Ovary (tissue), 10 donors: ENCODE data around the gene ACY1. TPM values are rescaled to one million over a fixed set of nuclear protein-coding genes. Genes with fewer than 3 reads are reported as not detected.

ENCODE experiments used
- DNase-seq, 5 donors: peaks; one replicate each; pipeline ENCODE4 v3.0.0-alpha.2; 2019 to 2020
- H3K27ac ChIP-seq, 2 donors: fragments of 200-600 bp; one replicate each; pipeline versions ENCODE4 v1.5.1 to v1.8.0; 2019 to 2022
- H3K27me3 ChIP-seq: fragments of 200-600 bp; one replicate; pipeline ENCODE4 v1.8.0; 2022
- H3K36me3 ChIP-seq: fragments of 200-600 bp; sonication (generic); one replicate; pipeline ENCODE4 v1.5.1; 2019
- H3K4me1 ChIP-seq: one replicate; pipeline ENCODE4 v1.8.1; 2013; ENCODE audit warnings: mild to moderate bottlenecking, moderate library complexity; ENCODE audit not compliant: insufficient read depth
- H3K4me3 ChIP-seq: fragments of 200-600 bp; sonication (generic); one replicate; pipeline ENCODE4 v1.5.1; 2017
- H3K9me3 ChIP-seq, 2 donors: fragments of 200-600 bp in 1 of 2; sonication (generic) in 1 of 2; one replicate each; pipeline versions ENCODE4 v1.5.1 to v1.8.1; 2013 to 2019; ENCODE audit warnings: mild to moderate bottlenecking in 1 of 2, moderate library complexity in 1 of 2
- EP300 ChIP-seq: sonication (generic); formaldehyde crosslinking; IDR thresholded peaks from one replicate; pipeline ENCODE4 v1.6.1; 2017; ENCODE audit warnings: antibody characterized with exemption
- POLR2A ChIP-seq: fragments of 450-650 bp; IDR thresholded peaks from one replicate; pipeline ENCODE4 v1.6.1; 2017; ENCODE audit warnings: antibody characterized with exemption, mild to moderate bottlenecking, moderate library complexity
- WGBS, 3 donors: extraction: QIAGEN DNeasy Blood & Tissue Kit in 1 of 3; methylation state at CpG; one replicate each; pipeline versions ENCODE4 v1.1.5 to v1.1.7; 2013 to 2017; 5-methylcytosine and 5-hydroxymethylcytosine counted together
- intact Hi-C, 4 donors: fragments of 100-400 bp; cut with DNase I; formaldehyde crosslinking; loops; one replicate each; pipeline versions ENCODE4 v1.11.0 to v1.15.1; 2022 to 2023
- long read RNA-seq, 3 donors: library from polyadenylated mRNA in 2 of 3; unstranded in 2 of 3; transcript quantifications; one replicate each; pipeline ENCODE4 v2.0.0 and lab custom pipeline, GENCODE V29; 2021 to 2026
- polyA plus RNA-seq, 2 donors: library from polyadenylated mRNA; stranded (reverse); fragments of 200-250 nt in 1 of 2; fragments of 350-450 nt in 1 of 2; fragmentation: Illumina TruSeq in 1 of 2; extraction: RNeasy Lipid Tissue Mini Kit (QIAGEN cat#74804) in 1 of 2; gene quantifications; one replicate each; pipeline ENCODE4 v1.2.3, GENCODE V29; 2013 to 2014
- total RNA-seq, 7 donors: library from RNA; depleted of rRNA in 2 of 7; stranded (reverse); fragments of >200 nt in 2 of 7; fragmentation: NEBNext Ultra II Directional in 3 of 7; extraction: Animal tissue kit (Norgen Biotek cat#: 25700) in 3 of 7; gene quantifications; one replicate each; pipeline versions ENCODE4 v1.1.0 to v1.2.4, GENCODE V29; 2016 to 2023
- TF ChIP-seq, protein P1 (sequence below), 3 donors: fragments of 450-650 bp in 2 of 3; fragments of 200-600 bp in 1 of 3; IDR thresholded peaks; one replicate each; pipeline versions ENCODE4 v1.5.1 to v1.8.0; 2016 to 2022; ENCODE audit warnings: antibody characterized with exemption in 3 of 3, mild to moderate bottlenecking in 1 of 3
- donor health status: DM: no; HTN: no; CAD: no; lungs with moderate emphysema.
- donor health status: DM: no; HTN: no; CAD: no.
- donor health status: Bipolar disorder and iron deficiency.
- donor health status: DM: yes; HTN: yes; CAD: no.
- donor health status: DM: no; HTN: no; CAD: no.
- donor health status: DM: yes; HTN: yes; CAD: no.

The ACY1 gene
- total RNA-seq (10 to 100 TPM; 13.8 to 27.4 (median 21.1) TPM), polyA plus RNA-seq (10 to 100 TPM in 1 of 2 donors, 1 to 10 TPM in 1; 8.4 to 10.2 TPM)
- long read RNA-seq, donor 1, transcript ACY1-215 (15 exons, 1,684 nt): major isoform, 36 of 46 reads
- long read RNA-seq, donor 1, partial matches to known transcripts: 0 of 46 reads
- long read RNA-seq, donor 1, other reads (novel, unspliced or antisense): 9 of 46 reads
- long read RNA-seq, donor 2, transcript ACY1-215 (15 exons, 1,684 nt): major isoform, 9 of 10 reads
- long read RNA-seq, donor 2, partial matches to known transcripts: 0 of 10 reads
- long read RNA-seq, donor 2, other reads (novel, unspliced or antisense): 0 of 10 reads
- long read RNA-seq, donor 3, transcript ACY1-215 (15 exons, 1,684 nt): major isoform, 25 of 33 reads
- long read RNA-seq, donor 3, partial matches to known transcripts: 0 of 33 reads
- long read RNA-seq, donor 3, other reads (novel, unspliced or antisense): 5 of 33 reads

DNA sequence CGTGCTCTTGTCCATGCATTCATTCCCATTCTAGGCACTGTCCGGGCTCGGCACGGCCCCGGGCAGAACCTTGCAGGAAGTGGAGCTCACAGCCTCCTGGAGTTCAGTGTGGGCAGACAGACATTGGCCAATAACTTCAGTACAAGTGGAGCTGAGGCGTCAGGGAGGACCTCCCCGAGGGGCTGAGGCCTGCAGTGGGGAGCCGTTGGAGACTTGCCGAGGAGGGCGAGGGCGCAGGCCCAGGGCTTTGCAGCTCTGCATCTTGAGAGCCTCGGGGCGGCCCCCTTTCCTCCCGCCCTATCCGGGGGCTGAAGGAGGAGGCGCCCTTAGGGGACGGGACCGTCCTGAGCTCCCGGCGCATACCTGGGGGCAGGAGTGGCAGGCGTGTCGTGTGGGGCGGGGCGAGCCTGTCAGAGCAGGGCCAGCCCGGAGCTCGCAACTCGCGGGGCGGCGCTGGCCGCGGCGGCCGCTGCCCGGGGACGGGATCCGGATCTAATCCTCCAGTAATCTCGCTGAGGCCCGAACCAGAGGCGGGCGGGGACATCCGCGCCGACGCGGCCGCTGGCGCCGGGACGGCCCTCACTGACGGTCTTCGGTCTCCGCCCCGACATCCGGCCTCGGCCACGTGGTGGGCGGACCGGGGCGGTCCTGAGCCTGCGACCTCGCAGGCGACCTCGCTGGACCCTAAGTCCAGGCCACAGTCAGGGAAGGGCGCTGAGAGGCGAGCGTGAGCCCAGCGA is at the start of gene ACY1:
Gene ACY1 (plus strand): TSS at position 698 of the 740 bp plus-strand sequence. CDS start 530 bp downstream, outside the sequence.
- 0 to 1% (median 1%) methylated on average over 40 to 68 of the region's 68 CpGs for WGBS, 3 donors
- DNase-seq: peak; percentile 83 to 89 (median 85)
- Histone ChIP-seq H3K4me1 (peaks cover 9% of the 10 kb centered on the region), H3K27ac (peak within 1 kb of the TSS; percentile 65 to 96), H3K27me3 (no peaks in the 10 kb centered on the region), H3K4me3 (peak within 1 kb of the TSS; percentile 61), H3K36me3 (no peaks in the 10 kb centered on the region), H3K9me3 (no peaks in the 10 kb centered on the region)
- intact Hi-C loops: no loop called here
- peak; percentile 41 for TF ChIP-seq POLR2A
- TF ChIP-seq EP300: no peak

DNA sequence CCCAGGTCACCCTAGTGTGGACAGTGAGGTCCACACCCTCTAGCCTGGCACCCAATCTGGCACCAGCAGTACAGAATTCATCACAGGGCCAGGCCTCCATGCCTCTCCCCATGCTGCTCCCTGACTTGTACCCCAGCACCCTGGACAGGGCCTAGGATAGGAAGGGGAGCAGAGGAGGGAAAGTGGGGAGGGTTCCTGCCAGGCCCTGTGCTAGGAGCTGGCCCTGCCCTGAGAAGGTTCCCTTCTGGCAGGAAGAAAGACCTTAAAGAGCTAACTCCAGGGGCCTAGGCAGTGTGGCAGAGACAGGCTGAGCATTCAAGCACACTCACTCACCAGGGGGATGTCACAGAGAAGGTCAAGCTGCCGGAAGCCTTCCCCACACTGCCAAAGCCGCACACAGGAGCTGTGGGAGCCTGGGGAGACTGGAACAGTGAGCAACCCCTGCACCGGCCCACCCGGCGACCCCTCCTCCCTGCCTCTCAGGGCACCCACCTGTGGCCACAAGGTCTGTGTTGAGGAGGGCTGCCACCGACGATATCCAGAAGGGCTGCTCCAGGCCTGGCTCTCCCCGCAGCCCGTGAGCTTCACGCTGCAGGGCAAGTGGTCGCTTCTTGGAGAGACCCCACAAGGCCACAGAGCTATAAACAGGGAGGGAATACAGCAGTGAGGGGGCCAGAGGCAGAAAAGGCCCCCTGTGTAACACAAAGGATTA is 49.0 kb upstream of the ACY1 start:
- 90 to 91% (median 90%) methylated on average over 9 to 11 of the region's 11 CpGs for WGBS, 3 donors
- H3K4me3 ChIP-seq: no peak overlapping the region
- no peaks in the 10 kb centered on the region for H3K27me3 ChIP-seq
- H3K9me3 ChIP-seq: no peaks in the 10 kb centered on the region
- H3K27ac ChIP-seq: no peak overlapping the region
- no peaks in the 10 kb centered on the region for H3K4me1 ChIP-seq
- H3K36me3 ChIP-seq: no peaks in the 10 kb centered on the region
- no peak for TF ChIP-seq POLR2A
- TF ChIP-seq, protein P1, sequence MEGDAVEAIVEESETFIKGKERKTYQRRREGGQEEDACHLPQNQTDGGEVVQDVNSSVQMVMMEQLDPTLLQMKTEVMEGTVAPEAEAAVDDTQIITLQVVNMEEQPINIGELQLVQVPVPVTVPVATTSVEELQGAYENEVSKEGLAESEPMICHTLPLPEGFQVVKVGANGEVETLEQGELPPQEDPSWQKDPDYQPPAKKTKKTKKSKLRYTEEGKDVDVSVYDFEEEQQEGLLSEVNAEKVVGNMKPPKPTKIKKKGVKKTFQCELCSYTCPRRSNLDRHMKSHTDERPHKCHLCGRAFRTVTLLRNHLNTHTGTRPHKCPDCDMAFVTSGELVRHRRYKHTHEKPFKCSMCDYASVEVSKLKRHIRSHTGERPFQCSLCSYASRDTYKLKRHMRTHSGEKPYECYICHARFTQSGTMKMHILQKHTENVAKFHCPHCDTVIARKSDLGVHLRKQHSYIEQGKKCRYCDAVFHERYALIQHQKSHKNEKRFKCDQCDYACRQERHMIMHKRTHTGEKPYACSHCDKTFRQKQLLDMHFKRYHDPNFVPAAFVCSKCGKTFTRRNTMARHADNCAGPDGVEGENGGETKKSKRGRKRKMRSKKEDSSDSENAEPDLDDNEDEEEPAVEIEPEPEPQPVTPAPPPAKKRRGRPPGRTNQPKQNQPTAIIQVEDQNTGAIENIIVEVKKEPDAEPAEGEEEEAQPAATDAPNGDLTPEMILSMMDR (IDR thresholded peaks at IDR 0.05): no peak
- no peak for TF ChIP-seq EP300
- no peak for DNase-seq
- intact Hi-C loops: no loop called here

DNA sequence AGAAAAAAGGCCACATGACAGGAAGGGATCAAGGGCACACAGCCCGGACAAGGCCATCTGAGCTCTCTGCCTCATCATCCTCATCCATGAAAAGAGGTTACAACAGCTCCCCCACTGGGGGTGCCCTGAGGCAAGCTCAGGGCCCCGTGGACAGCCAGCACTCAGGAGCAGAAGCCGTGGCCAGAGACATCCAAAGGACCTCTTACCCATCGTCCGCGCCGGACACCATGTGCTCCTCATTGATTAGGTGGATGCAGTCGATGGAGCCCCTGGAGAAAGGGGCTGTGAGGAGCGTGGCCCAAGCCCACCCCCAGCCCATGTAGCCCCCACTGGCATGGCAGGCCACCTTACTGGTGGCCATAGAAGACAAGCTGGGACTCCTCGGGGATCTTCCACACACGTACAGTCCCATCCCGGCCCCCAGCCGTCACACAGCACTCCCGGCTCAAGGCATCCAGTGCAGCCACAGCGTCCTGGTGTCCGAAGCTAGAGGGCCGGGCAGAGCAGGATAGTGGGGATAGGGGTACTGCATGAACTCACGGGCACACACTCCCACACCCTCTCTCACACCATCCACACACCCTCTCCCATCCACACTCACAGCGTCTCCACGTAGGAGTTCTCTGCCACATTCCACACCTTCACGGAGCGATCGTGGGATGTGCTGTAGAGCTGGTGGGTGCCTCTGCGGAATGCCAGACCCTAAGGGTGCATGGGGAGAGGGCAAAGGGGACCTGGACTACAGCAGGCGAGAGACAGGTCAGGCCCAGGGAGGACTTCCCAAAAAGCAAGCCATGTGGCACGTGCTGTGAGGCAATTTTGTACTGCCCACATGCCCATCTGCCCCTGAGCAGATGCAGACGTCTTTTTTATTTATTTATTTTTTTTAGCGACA is 48.1 kb upstream of the ACY1 start:
- no peaks in the 10 kb centered on the region for H3K36me3 ChIP-seq
- no peaks in the 10 kb centered on the region for H3K27me3 ChIP-seq
- no peak overlapping the region for H3K4me3 ChIP-seq
- no peak overlapping the region for H3K27ac ChIP-seq
- WGBS, 3 donors: 88 to 90% (median 89%) methylated on average over 28 of the region's 28 CpGs
- TF ChIP-seq, protein P1 (IDR thresholded peaks at IDR 0.05): no peak
- no peak for TF ChIP-seq POLR2A
- no peak for TF ChIP-seq EP300
- H3K4me1 ChIP-seq: no peaks in the 10 kb centered on the region
- H3K9me3 ChIP-seq: no peaks in the 10 kb centered on the region
- DNase-seq: no peak
- intact Hi-C loops: no loop called here

DNA sequence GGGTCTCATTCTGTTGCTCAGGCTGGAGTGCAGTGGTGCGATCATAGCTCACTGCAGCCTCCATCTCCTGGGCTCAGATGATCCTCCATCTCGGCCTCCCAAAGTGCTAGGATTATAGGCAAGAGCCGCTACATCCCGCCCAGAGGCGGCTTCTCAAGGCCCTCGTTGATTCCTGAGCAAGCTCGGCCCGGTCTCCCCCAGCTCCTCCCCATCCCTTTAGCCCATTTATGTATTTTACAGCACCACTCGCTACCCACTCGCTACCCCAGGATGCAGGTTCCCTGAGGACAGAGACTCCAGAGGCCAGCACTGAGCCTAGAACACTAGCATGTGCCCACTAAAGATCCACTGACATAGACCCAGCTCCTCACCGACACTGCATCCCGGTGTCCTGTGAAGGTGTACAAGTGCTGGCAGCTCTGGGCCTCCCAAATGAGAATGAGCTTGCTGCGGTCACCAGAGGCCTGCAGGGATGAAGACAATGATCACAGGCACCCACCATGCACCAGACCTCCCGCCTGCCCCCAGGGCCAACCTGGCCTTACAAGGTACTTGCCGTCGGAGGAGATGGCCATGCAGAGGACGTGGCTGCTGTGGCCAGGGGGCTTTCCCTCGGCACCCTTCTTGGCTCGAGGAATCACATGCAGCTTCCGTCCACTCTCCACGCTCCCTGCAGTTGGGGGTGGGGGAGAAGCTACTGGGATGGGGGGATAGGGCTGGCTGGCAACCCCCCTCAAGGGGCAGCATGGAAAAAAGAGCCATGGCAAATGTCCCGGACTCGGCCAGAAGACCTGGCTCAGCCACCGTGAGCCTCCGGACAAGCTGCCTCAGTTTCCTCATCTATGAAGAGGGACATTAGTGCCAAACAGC is 47.2 kb upstream of the ACY1 start:
- Histone ChIP-seq H3K27me3 (no peaks in the 10 kb centered on the region), H3K4me3 (no peak overlapping the region), H3K27ac (no peak overlapping the region), H3K9me3 (no peaks in the 10 kb centered on the region), H3K4me1 (peaks cover 4% of the 10 kb centered on the region), H3K36me3 (no peaks in the 10 kb centered on the region)
- WGBS, 3 donors: 94 to 95% (median 95%) methylated on average over 25 of the region's 25 CpGs
- intact Hi-C loops: no loop called here
- DNase-seq: peak in 1 of 5 donors; percentile 12
- TF ChIP-seq EP300 (no peak), POLR2A (no peak)
- TF ChIP-seq, protein P1 (IDR thresholded peaks at IDR 0.05): no peak
